ENCODE results near the gene GRIK4. TPM values are rescaled to one million over a fixed set of nuclear protein-coding genes. Genes with fewer than 3 reads are reported as not detected.

GRIK4 gene
- total RNA-seq, 2 experiments from 2014 or later: not detected

GRCh38 chr11:120538707-120539106, 27.2 kb downstream of the GRIK4 start:
- H3K4me3 ChIP-seq (ENCODE audit: low read length): no peak overlapping the region
- H3K4me1 ChIP-seq (ENCODE audit: insufficient read depth, low read length): no peaks in the 10 kb centered on the region
- peaks cover 0 to 6% of the 10 kb centered on the region in 2 experiments for H3K27me3 ChIP-seq (ENCODE audit: control insufficient read depth in 1 of 2, insufficient read depth in 2 of 2, low read length in 2 of 2)
- POLR2A ChIA-PET: no interaction called here
- Mint-ChIP-seq H3K4me1 (ENCODE audit: low read depth) (no peaks in the 10 kb centered on the region), H3K4me3 (no peak overlapping the region), H3K27ac (no peak overlapping the region), H3K36me3 (ENCODE audit: low read depth) (no peaks in the 10 kb centered on the region), H3K9me3 (no peaks in the 10 kb centered on the region), H3K27me3 (peaks cover 13% of the 10 kb centered on the region)
- no peaks in the 10 kb centered on the region for H3K36me3 ChIP-seq (ENCODE audit: insufficient read depth, low read length)
- CTCF ChIA-PET: no interaction called here
- DNase-seq (no peak), ATAC-seq (ENCODE audit: poor library complexity) (no peak)
- intact Hi-C loops (cut with DNase I, micrococcal nuclease): no loop called here
- TF ChIP-seq CTCF (IDR thresholded peaks at IDR 0.05): no peak
- peaks cover 0 to 3% of the 10 kb centered on the region in 2 experiments for H3K9me3 ChIP-seq (ENCODE audit: control insufficient read depth in 1 of 2, insufficient read depth in 1 of 2, low read length in 2 of 2)
- no peak overlapping the region for H3K27ac ChIP-seq (ENCODE audit: low read depth in 1 of 2, low read length in 2 of 2)

DNA sequence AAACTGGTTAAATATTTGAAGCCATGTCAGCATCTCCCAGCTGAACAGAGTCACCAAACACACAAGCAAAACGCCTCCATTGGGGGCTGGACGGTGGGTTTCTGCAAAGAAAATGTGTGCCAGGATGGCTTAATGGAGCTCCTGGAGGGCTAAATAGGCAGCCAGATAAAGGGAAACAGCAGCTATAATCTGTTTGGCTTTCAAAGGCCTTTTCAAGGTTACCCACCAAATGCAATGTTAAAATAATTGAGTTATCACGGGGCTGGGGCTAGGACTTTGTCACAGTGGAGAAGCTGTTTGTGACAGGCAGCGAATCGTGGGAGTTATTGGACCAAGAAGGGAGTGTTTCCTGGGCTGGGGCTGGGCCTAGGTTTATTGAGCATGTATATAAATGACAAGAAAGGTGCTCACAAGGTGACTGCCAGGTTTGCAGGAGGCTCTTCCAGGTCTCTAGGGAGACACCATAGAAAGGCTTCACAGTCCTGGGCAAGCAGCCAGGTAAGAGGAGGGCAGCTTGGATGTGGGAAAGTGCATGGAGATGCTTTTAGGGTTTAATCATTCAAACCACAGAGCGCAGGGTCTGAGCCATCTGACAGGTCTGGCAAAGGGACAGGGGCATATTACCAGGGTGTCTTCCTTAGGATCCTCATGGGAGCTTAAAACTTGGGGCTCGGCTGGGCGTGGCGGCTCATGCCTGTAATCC, 28.3 kb downstream of the GRIK4 start:
- H3K4me1 Mint-ChIP-seq (ENCODE audit: low read depth): no peaks in the 10 kb centered on the region
- H3K27ac Mint-ChIP-seq: no peak overlapping the region
- intact Hi-C loops (cut with DNase I, micrococcal nuclease): no loop called here

DNA sequence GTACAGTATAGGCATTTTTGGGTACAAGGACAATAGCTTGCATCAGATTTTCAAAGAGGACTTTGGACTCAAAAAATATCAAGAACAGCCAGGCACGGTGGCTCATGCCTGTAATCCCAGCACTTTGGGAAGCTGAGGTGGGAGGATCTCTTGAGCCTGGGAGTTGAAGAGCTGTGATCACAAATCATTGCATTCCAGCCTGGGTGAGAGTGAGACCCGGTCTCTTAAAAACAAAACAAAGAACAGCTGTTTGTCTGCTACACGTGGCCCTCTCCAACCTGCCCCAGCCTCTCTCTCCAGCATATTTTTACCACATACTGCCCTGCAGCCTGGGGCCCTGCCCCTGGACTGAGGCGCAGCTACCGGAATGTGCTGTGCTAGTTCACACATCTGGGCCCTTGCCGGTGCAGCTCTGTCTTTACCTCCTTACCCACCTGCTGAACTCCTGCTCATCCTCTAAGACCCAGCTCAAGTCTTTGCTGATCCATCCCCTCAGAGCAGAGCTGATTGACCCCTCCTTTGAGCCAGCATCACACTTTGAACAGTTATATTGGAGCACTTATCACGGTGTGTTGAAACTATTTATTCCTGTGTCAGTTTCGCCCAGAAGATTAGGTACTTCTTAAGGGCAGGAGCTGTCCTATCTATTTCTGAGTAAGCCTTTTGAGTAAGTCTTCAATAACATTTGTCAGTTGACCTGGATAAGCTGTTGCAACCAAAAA, 29.4 kb downstream of the GRIK4 start:
- intact Hi-C loops (cut with DNase I, micrococcal nuclease): no loop called here
- H3K4me3 Mint-ChIP-seq: no peak overlapping the region
- ATAC-seq (ENCODE audit: poor library complexity): no peak
- ChIA-PET CTCF (no interaction called here), POLR2A (no interaction called here)
- no peak for TF ChIP-seq CTCF (IDR thresholded peaks at IDR 0.05)
- Histone ChIP-seq H3K36me3 (ENCODE audit: insufficient read depth, low read length) (no peaks in the 10 kb centered on the region), H3K27ac (ENCODE audit: low read depth in 1 of 2, low read length in 2 of 2) (no peak overlapping the region), H3K4me1 (ENCODE audit: insufficient read depth, low read length) (no peaks in the 10 kb centered on the region), H3K4me3 (ENCODE audit: low read length) (no peak overlapping the region), H3K27me3 (ENCODE audit: control insufficient read depth in 1 of 2, insufficient read depth in 2 of 2, low read length in 2 of 2) (peaks cover 0 to 6% of the 10 kb centered on the region in 2 experiments), H3K9me3 (ENCODE audit: control insufficient read depth in 1 of 2, insufficient read depth in 1 of 2, low read length in 2 of 2) (peaks cover 0 to 3% of the 10 kb centered on the region in 2 experiments)
- H3K4me1 Mint-ChIP-seq (ENCODE audit: low read depth): no peaks in the 10 kb centered on the region
- no peaks in the 10 kb centered on the region for H3K9me3 Mint-ChIP-seq
- no peaks in the 10 kb centered on the region for H3K36me3 Mint-ChIP-seq (ENCODE audit: low read depth)
- H3K27ac Mint-ChIP-seq: no peak overlapping the region
- DNase-seq: no peak
- no peaks in the 10 kb centered on the region for H3K27me3 Mint-ChIP-seq

More for the DNA sequence above, 28.3 kb downstream of the GRIK4 start:
- Histone ChIP-seq H3K4me1 (ENCODE audit: insufficient read depth, low read length) (no peaks in the 10 kb centered on the region), H3K36me3 (ENCODE audit: insufficient read depth, low read length) (no peaks in the 10 kb centered on the region), H3K27ac (ENCODE audit: low read depth in 1 of 2, low read length in 2 of 2) (no peak overlapping the region), H3K27me3 (ENCODE audit: control insufficient read depth in 1 of 2, insufficient read depth in 2 of 2, low read length in 2 of 2) (peaks cover 0 to 6% of the 10 kb centered on the region in 2 experiments), H3K9me3 (ENCODE audit: control insufficient read depth in 1 of 2, insufficient read depth in 1 of 2, low read length in 2 of 2) (peaks cover 0 to 3% of the 10 kb centered on the region in 2 experiments), H3K4me3 (ENCODE audit: low read length) (no peak overlapping the region)
- Mint-ChIP-seq H3K36me3 (ENCODE audit: low read depth) (no peaks in the 10 kb centered on the region), H3K9me3 (no peaks in the 10 kb centered on the region), H3K4me3 (no peak overlapping the region), H3K27me3 (peaks cover 5% of the 10 kb centered on the region)
- ChIA-PET CTCF (interaction anchor here (0.6 kb wide), 1 partner anchor 18 kb away, joined by 3 read pairs; no protein-coding TSS in a partner anchor), POLR2A (no interaction called here)
- DNase-seq: no peak
- ATAC-seq (ENCODE audit: poor library complexity): no peak
- no peak for TF ChIP-seq CTCF (IDR thresholded peaks at IDR 0.05)

All from CD4-positive, alpha-beta T cell (primary cell).